Amygdala (tissue), 56 donors: Measurements from ENCODE around the gene EYS.
A peak's percentile ranks its signal among the peaks of the same experiment; 100 is the strongest.
"Not testable (repeated sequence)": the region's sequence is repeated elsewhere in the genome, so short reads cannot be mapped to it uniquely, and the experiment has no call there.

Experiments
- DNase-seq, 56 donors: peaks; one replicate each; lab custom pipeline; 2025; lab: John Stamatoyannopoulos, UW

Gene EYS

GRCh38 chr6:64030950-64031618 is 1675.9 kb downstream of the EYS start:
- DNase-seq = not testable (repeated sequence)

- DNase-seq = no peak
Observed at GRCh38 chr6:64023693-64024092, 1683.3 kb downstream of the EYS start.

GRCh38 chr6:64014595-64014994 is 1692.4 kb downstream of the EYS start:
- no peak for DNase-seq

- peak in 1 of 56 donors; percentile 7 for DNase-seq
Observed at GRCh38 chr6:64013011-64013410, 1694.0 kb downstream of the EYS start.

GRCh38 chr6:64012351-64013001 is 1694.5 kb downstream of the EYS start:
- peak in 30 of 56 donors; percentile 2 to 58 (median 16) for DNase-seq

- DNase-seq = no peak
Observed at GRCh38 chr6:64010666-64011065, 1696.4 kb downstream of the EYS start.

- DNase-seq = no peak
Observed at GRCh38 chr6:64010010-64010409, 1697.0 kb downstream of the EYS start.

GRCh38 chr6:64006246-64006645 is 1700.8 kb downstream of the EYS start:
- DNase-seq = no peak

GRCh38 chr6:64000818-64001491 is 1706.1 kb downstream of the EYS start:
- DNase-seq = no peak

GRCh38 chr6:63999613-64000012 is 1707.4 kb downstream of the EYS start:
- no peak for DNase-seq

- no peak for DNase-seq
Observed at GRCh38 chr6:63998991-63999390, 1708.0 kb downstream of the EYS start.

GRCh38 chr6:63997734-63998133 is 1709.3 kb downstream of the EYS start:
- DNase-seq = no peak

GRCh38 chr6:63997221-63997620 is 1709.8 kb downstream of the EYS start:
- DNase-seq = no peak

GRCh38 chr6:63985223-63985622 is 1721.8 kb downstream of the EYS start:
- DNase-seq = no peak

- no peak for DNase-seq
Observed at GRCh38 chr6:63975699-63976098, 1731.3 kb downstream of the EYS start.

- DNase-seq = no peak
Observed at GRCh38 chr6:63968650-63969049, 1738.4 kb downstream of the EYS start.

- no peak for DNase-seq
Observed at GRCh38 chr6:63964366-63964765, 1742.7 kb downstream of the EYS start.

GRCh38 chr6:63963769-63964315 is 1743.2 kb downstream of the EYS start:
- DNase-seq = no peak

- DNase-seq = not testable (repeated sequence)
Observed at GRCh38 chr6:63953336-63954021, 1753.5 kb downstream of the EYS start.

- no peak for DNase-seq
Observed at GRCh38 chr6:63947792-63948529, 1759.1 kb downstream of the EYS start.
